ENCODE measurements around the gene ZNF205.
"Not testable (repeated sequence)": the region's sequence is repeated elsewhere in the genome, so short reads cannot be mapped to it uniquely, and the experiment has no call there.

Gene ZNF205

GRCh38 chr16:3135126-3135715 is 22.8 kb downstream of the ZNF205 start:
- DNase-seq, result no peak

- DNase-seq, result no peak
Measured at GRCh38 chr16:3137267-3137666, 24.9 kb downstream of the ZNF205 start.

DNA sequence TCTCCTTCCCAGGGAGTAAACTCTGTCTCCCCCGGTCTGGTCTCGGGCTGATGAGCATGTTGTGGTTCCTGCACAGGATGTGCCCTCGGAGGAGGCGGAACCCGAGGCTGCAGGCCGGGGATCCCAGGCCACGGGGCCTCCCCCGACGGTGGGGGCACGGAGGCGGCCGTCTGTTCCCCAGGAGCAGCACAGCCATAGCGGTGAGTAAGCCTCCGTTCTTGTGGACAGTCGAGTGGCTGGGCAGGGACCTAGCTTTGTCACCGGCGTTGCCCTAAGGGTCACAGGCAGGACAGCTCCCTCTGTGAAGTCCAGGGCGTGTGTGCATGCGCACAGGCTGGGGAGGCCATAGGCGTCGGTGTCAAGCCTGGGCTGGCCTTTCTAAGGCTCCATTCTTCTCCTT is 26.0 kb downstream of the ZNF205 start:
- no peak for DNase-seq

DNA sequence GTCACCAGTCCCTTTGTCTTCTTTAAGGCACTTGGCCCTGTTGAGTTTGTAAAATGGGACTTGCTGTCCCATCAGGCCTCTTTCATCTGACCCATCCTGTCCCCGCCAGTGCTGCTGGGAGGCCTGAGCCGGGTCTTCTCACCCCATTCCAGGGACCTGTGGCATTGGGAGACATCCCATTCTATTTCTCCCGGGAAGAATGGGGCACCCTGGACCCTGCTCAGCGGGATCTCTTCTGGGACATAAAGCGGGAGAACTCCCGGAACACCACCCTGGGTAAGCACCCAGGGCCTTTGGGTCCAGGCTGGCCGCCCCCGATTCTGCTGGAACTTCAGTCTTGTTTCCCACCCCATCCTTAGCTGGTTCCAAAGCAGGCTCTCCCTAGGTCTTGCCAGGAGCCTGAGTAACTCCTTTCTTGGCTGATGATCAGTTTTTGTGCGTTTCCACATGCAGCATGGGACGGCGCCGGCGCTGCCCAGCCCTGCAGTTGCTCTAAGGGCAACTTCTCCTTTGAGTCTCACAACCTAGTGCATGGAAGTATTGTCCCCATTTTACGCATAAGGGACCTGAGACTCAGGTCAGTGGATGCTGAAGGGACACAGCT is 26.5 kb downstream of the ZNF205 start:
- DNase-seq, result no peak

GRCh38 chr16:3139561-3139960 is 27.2 kb downstream of the ZNF205 start:
- DNase-seq, result not testable (repeated sequence)

GRCh38 chr16:3140603-3141427 is 28.4 kb downstream of the ZNF205 start:
- DNase-seq, result no peak

- no peak for DNase-seq
Measured at GRCh38 chr16:3141781-3142311, 29.5 kb downstream of the ZNF205 start.

DNA sequence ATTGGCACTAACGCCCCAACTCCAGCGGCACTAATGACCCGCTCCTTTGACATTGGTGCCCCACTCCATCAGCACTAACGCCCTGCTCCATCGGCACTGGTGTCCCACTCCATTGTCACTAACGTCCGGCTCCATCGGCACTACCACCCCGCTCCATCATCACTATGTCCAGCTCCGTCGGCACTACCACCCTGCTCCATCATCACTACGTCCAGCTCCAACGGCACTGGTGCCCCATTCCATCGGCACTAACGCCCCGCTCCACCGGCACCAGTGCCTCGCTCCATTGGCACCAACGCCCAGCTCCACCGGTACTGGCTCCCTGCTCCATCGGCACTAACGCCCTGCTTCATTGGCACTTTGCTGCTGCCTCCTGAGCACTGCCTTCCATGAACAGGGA is 29.9 kb downstream of the ZNF205 start:
- DNase-seq, result no peak

DNA sequence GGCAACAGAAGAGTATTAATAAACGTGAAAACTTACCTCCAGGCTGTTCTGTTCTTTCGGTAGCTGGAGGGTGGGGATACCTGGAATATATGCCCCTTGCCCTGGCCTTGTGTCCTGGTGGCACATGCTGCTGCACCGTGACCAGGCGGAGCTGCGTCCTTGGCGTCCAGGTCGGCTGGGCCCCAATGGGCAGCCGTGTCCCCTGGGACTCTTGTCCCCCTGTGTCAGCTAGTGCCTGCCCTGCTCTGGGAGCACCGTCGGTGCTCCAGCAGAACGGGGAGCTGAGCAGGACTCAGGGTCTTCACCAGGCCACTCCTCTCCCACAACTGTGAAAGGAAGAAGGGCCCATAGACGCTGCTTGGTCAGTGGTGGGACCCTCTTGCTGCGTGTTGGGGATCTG is 30.4 kb downstream of the ZNF205 start:
- DNase-seq, result no peak

DNA sequence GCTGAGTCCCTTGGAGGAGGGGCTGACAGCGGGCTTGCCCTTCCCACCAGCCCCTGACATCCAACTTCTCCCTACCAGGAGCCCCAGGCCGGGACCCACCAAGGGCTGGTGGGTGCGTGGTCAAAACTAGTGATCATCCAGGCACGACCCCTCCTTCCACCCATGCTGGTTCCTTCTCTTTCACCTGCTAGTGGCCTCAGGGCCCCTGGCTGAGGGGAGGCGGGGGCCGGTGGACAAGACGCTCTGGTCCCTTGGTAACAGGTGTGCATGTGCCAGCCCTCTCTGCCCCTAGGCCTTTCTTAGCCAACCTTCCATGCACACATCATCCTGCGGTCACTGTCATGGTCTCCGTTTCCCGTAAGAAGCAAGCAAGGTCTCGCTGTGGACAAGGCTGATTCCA is 30.8 kb downstream of the ZNF205 start:
- no peak for DNase-seq

- no peak for DNase-seq
Measured at GRCh38 chr16:3143598-3144320, 31.4 kb downstream of the ZNF205 start.

GRCh38 chr16:3144321-3144983 is 32.1 kb downstream of the ZNF205 start:
- no peak for DNase-seq

- DNase-seq, result no peak
Measured at GRCh38 chr16:3145151-3145550, 32.8 kb downstream of the ZNF205 start.

- DNase-seq, result no peak
Measured at GRCh38 chr16:3145660-3146059, 33.3 kb downstream of the ZNF205 start.

- no peak for DNase-seq
Measured at GRCh38 chr16:3147046-3147756, 34.8 kb downstream of the ZNF205 start.

DNA sequence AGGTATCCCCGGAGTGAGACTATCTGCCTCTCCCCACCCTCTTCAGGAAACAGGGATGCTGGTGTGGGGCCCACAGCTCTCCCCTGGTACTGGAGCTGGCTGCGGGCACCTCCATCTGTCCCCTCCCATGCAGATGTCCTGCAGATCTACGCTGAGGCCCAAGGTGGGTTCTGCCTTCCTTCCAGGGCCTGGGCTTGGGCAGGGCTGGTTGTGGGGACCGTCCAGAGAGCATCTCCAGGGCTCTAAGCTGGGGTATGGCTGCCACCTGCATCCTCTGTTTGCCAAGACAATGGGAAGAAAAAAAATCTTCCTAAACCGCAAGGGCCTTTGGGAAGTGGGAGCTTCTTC is 35.3 kb downstream of the ZNF205 start:
- DNase-seq, result no peak

GRCh38 chr16:3148256-3149192 is 36.1 kb downstream of the ZNF205 start:
- DNase-seq, result no peak

- no peak for DNase-seq
Measured at GRCh38 chr16:3149193-3149530, 36.8 kb downstream of the ZNF205 start.

GRCh38 chr16:3149630-3150345 is 37.4 kb downstream of the ZNF205 start:
- DNase-seq, result peak; percentile 39

All from NCI-H345 (cell line).